Heart left ventricle (tissue), 13 donors: ENCODE data around the gene CNTN5.

Source experiments
- POLR2A ChIP-seq, 2 donors: fragments of 450-650 bp; IDR thresholded peaks; one replicate each; pipeline ENCODE4 v1.6.1; 2017; ENCODE audit warnings: antibody characterized with exemption in 2 of 2, mild to moderate bottlenecking in 2 of 2, moderate library complexity in 2 of 2
- TF ChIP-seq, protein P1 (sequence below), 12 donors: fragments of 200-600 bp; sonication (generic) in 4 of 12; IDR thresholded peaks; one replicate each; pipeline versions ENCODE4 v1.5.0 to v1.8.0; 2018 to 2022; ENCODE audit warnings: antibody characterized with exemption in 12 of 12, mild to moderate bottlenecking in 5 of 12
- donor health status: ischemic (EF 13 %, LVEDD 7.1; RV severe dilation, severe dysfunction).
- donor health status: DM: no; HTN: yes; CAD: no.
- donor health status: DM: no; HTN: no; CAD: no.
- donor health status: ischemic (EF 25% LVEDD 6.9; RV normal size, moderate dysfunction).
- donor health status: ischemic (EF 25% LVEDD 5.7; RV mildly dilated, moderate dysfunction).
- donor health status: ischemic (EF 35%, LVEDD 5.7; RV mildly dilated, moderate dysfunction).
- donor health status: nonischemic (EF 11% LVEDD 7.7; RV severe dilation, severe dysfunction).
- donor health status: DM: yes; HTN: yes; CAD: no.
- donor health status: PGD.
- donor health status: ischemic (EF 29% LVEDD 5.4; RV normal size, mild dysfunction).
- donor health status: nonischemic (EF 23%, LVEDD 6.1; RV moderate dilation, normal function).

DNA sequence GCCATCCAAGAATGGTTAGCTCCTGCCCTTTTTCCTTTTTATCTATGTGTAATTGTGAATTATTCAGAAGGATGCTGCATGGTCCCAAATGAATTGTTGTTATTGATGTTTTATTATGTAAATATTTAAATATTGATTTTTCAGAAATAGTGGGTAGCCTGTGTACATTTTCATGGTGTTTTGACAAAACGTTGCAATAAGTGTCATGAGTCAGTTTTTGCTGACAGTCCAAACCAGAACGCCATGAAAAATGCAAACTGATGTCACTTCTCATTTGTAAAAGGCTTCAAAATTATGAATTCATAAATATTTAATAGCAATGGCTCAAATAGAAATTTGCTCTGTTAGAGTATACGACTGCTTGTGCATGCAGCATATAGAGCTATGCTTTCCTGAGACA, 422.5 kb downstream of the CNTN5 start:
- TF ChIP-seq POLR2A (IDR thresholded peaks at IDR 0.05): no peak
- TF ChIP-seq, protein P1, sequence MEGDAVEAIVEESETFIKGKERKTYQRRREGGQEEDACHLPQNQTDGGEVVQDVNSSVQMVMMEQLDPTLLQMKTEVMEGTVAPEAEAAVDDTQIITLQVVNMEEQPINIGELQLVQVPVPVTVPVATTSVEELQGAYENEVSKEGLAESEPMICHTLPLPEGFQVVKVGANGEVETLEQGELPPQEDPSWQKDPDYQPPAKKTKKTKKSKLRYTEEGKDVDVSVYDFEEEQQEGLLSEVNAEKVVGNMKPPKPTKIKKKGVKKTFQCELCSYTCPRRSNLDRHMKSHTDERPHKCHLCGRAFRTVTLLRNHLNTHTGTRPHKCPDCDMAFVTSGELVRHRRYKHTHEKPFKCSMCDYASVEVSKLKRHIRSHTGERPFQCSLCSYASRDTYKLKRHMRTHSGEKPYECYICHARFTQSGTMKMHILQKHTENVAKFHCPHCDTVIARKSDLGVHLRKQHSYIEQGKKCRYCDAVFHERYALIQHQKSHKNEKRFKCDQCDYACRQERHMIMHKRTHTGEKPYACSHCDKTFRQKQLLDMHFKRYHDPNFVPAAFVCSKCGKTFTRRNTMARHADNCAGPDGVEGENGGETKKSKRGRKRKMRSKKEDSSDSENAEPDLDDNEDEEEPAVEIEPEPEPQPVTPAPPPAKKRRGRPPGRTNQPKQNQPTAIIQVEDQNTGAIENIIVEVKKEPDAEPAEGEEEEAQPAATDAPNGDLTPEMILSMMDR (IDR thresholded peaks at IDR 0.05): no peak
